Measurements from ENCODE around the gene GALNT7.
"Not testable (repeated sequence)": the region's sequence is repeated elsewhere in the genome, so short reads cannot be mapped to it uniquely, and the experiment has no call there.

GALNT7 gene

DNA sequence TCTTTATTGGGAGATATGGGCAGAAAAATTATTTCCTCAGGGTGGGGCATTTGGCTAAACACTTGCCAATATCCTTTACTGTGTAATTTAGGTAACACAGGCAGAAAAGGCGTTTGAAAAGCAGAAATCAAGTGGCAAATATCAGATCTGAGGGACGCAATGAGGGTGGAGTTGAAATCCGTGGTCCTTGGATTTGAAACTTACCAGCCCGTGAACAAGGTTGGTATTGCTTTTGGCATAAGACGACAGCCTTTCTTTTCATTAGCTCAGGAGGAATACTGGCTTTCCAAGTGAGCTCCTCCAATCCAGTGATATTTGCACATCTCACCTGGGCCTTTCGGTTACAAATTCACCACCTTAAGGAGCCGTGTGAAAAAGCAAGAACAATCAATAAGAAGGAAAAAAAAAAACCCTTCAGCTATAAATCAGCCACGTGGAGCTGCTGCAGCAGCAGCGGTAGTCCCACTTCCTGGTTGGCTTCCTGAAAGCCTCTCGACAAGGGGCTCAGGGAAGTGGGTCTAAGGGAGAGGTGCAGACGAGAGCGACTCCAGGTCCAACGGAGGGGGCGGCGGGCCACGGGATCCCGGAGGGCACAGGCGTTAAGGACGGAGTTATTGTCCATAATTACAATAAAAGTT is 734 bp upstream of the GALNT7 start:
- no peak for DNase-seq (ENCODE audit: low read depth, low spot score)

DNA sequence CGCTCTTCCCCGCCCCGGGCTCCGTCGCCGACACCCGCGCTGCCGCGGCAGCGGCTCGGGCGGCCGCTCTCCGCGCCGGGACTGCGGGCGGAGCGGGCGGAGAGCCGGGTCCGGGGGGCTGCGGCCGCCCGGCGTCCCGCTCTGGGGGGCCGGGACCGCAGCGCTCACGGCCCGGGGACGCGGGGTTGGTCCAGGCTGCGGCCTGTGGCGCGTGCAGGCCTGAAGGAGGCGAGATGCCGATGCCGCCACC is 492 bp downstream of the GALNT7 start:
- no peak for DNase-seq (ENCODE audit: low read depth, low spot score)

DNA sequence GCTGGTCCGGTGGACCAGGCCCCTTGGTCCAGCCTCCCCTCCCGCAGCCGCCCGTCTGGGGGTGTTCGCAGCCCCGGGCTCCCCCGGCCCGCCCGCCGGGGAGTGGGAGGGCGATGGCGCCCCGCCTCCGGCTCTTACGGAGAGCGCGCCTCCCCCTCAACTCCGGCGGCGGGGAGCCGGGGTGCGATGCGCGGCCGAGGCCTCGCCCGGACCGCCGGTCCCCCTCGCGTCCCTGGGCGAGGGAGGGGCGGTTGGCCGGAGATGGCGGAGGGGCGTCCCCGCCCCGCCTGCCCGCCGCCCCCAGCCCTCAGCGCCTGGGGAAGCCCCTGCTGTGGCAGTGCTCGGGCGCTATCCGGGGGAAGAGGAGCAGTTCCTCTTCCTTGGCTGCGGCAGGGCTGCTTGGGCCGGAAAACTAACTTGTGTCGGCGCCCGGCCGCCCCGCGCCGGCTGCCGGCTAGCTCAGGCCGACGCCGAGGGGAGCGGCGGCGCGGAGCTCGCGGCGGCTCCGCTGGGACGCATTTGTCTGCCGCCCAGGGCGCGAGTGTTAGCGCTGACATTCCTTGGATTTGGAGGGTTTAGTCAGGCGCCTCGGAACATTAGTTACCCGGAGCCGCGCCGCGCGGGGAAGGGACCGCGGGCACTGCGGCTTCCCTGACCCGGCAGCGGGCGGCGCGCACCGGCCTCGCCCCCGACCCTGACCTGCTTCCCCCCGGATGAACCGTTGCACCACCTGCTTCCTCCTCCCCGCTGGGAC is 994 bp downstream of the GALNT7 start:
- no peak for DNase-seq (ENCODE audit: low read depth, low spot score)

DNA sequence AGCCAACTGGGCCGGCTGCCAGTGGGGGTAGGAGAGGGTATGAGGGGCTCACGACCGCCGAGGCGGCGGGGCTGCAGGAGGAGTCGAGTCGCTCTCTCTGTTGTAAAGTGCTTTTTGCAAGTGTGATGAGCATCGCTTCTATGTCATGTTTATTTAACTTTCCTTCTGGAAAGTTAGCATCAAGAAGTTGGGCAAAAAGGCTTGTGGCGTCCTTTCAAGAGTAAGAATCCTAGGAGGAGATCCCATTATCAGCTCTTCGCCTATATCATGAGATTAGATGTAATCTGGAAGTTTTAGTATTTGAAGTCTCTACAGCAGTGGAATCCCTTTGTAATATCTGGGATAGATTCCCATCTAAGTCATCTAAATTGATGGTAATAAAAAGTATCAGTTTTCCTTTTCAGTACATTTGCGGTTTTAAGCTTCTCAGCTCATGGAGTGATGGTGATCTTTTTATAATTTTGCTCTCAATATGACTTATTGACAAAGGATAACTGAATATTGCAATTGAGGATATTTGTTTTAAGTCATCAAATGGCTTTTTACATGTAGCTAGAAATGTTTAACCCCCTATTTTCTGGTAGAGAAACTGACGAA is 1.7 kb downstream of the GALNT7 start:
- no peak for DNase-seq (ENCODE audit: low read depth, low spot score)

DNA sequence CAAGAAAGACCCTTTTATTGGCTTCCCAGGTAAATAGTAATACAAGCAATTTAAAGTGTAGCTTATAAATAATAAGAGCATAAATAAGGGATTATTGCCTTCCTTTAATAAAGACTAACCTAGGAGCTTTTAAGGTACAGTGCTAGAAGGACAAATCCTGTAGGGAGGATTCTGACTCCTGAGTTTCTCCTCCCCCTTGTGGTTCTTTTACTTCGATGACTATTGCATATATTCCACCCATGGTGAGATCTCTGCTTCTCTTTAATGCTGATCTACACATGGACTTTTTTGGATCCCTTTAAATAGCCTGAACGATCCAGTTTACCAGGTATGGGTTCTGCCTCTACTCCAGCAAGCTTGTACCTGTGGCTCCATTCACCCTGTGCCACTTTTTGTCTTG is 2.5 kb downstream of the GALNT7 start:
- no peak for DNase-seq (ENCODE audit: low read depth, low spot score)

DNA sequence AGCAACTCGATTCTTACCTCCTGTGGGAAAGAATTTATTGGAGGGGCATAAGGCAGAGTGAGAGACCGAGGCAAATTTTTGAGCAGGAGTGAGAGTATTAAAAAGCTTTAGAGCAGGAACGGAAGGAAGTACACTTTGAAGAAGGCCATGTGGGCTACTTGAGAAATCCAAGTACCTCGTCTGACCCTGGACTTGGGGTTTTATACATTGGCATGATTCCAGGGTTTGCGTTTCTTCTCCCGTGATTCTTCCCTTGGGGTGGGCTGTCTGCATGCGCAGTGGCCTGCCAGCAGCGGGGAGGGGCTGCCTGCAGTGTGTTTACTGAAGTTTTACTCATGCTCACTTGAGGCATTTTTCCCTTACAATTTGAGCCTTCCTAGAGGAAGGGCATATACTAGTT is 3.4 kb downstream of the GALNT7 start:
- no peak for DNase-seq (ENCODE audit: low read depth, low spot score)

DNA sequence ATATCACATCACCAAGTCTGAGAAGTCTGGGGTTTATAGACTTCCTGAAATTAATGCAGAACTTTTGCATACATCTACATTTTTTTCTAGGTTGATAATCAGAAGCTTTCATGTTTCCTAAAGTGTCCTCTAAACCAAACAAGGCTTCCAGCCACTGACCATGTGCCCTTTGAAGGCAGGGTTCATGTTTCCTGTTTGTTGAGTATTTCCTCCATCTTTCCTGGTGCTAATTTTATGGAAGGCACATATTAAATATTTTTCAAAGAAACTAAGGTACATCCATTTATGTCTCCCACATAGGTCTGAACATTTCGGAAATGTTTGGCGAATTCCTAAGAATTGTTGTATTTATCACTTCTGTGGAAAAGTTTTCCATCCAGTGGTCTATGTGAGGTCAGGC is 5.6 kb downstream of the GALNT7 start:
- DNase-seq (ENCODE audit: low read depth, low spot score), result no peak

DNA sequence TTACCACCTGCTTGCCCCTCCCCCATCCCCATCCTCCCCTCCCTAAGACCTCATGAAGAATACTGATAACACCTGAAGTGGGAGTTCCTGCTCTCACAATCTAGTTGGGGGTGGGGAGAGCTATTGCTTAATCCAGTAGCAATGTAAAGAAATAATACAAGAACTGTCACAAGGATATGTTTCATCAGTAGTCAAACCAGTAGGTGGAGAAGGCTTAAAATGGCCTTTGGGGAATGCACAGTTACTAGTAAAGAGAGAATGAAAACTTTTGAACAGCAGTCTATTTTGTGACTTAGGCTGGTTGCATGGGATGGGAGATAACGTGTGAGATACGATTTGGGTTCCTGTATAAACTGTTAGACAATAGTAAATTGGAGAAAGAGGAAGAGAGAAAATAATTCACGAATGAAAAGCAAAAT is 6.0 kb downstream of the GALNT7 start:
- no peak for DNase-seq (ENCODE audit: low read depth, low spot score)

DNA sequence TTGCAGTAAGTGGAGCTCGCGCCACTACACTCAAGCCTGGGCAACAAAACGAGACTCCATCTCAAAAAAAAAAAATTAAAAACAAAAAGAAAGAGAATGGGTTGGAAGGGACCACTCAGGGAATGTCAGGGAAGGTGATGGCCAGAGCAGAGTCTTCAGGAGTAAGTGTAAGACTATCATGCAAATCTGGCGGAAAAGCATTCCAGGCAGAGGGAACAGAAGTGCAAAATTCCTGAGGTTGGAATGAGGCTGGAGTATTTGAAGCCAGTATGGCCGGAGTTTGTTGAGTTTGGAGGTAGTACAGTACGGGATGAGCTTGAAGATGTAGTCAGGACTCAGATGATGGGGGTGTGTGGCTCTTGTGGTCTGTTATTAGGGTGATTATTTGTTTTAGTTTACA is 7.4 kb downstream of the GALNT7 start:
- DNase-seq (ENCODE audit: low read depth, low spot score), result no peak

DNA sequence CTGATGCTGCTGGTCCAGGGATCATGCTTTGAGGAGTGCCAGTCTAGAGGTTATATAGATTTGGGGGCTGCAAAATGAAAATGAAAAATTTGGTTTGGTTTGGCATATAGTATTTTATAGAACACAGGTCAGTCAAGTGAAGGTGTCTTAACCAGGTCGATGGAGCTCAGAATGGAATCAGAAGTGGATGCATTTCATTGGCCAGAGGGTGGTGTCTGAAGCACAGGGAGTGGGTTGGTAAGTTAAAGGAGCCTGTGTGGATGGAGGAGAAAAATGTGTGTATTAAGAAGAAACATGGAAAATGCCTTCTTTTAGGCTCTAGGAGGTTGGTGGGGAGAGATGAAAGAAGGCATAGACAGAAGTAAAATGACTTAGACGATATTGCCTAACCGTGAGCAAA is 8.6 kb downstream of the GALNT7 start:
- DNase-seq (ENCODE audit: low read depth, low spot score), result no peak

DNA sequence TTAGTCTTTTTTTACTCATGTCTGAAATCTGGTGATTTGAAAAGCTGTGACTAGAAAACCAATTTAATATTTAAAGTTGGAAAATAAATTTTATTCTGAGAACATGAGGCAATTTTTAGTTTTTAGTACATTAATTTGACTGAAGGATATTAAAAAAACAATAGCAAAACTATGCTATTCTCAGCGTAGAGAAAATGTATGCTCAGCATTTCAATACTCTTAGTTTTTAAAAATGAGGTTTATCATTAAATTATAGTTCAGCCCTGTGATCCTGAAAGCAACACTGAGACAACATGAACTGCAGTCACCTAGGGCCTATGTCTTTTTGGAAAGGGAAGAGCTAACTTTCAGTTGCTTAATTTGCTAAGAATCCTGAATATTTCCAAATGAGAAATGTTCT is 9.5 kb downstream of the GALNT7 start:
- no peak for DNase-seq (ENCODE audit: low read depth, low spot score)

DNA sequence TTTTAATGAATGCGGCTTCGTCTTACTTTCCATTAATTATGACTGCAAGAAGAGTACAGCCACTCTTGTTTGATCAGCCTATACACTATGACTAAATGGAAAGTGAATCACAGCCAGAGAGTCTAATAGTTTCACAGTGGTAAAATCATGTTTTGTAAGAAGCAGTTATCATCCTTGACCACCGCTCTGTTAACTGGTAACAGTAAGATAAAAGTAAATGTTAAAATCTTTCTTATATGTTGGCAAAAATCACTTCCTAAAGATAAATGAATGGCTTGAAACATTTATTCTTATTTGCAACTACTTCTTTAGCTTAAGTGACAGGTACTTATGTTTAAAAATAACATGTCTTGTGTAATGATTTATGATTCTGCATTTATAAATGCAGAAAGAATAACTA is 13.2 kb downstream of the GALNT7 start:
- no peak for DNase-seq (ENCODE audit: low read depth, low spot score)

DNA sequence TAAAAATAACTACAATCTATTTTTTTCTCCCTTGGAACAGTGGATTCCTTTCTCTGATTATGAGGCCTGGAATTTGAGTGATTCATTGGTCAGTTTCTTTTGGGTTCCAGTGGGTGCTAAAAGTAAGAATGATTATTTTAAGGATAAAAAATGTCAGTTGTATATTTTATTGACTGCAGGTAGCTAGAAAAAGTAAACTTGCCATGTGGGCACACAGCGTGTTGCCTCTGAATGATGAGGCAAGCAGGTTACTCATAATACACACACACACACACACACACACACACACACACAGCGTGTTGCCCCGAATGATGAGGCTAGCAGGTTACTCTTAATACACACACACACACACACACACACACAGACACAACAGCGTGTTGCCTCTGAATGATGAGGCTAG is 13.8 kb downstream of the GALNT7 start:
- no peak for DNase-seq (ENCODE audit: low read depth, low spot score)

DNA sequence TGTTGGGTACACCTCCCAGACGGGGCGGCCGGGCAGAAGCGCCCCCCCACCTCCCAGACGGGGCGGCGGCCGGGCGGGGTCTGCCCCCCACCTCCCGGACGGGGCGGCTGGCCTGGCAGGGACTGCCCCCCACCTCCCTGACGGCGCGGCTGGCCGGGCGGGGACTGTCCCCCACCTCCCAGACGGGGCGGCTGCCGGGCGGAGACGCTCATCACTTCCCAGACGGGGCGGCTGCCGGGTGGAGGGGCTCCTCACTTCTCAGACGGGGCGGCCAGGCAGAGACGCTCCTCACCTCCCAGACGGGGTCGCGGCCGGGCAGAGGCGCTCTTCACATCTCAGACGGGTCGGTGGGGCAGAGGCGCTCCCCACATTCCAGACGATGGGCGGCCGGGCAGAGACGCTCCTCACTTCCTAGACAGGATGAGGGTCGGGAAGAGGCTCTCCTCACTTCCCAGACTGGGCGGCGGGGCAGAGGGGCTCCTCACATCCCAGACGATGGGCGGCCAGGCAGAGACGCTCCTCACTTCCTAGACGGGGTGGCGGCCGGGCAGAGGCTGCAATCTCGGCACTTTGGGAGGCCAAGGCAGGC is 15.1 kb downstream of the GALNT7 start:
- not testable (repeated sequence) for DNase-seq (ENCODE audit: low read depth, low spot score)

DNA sequence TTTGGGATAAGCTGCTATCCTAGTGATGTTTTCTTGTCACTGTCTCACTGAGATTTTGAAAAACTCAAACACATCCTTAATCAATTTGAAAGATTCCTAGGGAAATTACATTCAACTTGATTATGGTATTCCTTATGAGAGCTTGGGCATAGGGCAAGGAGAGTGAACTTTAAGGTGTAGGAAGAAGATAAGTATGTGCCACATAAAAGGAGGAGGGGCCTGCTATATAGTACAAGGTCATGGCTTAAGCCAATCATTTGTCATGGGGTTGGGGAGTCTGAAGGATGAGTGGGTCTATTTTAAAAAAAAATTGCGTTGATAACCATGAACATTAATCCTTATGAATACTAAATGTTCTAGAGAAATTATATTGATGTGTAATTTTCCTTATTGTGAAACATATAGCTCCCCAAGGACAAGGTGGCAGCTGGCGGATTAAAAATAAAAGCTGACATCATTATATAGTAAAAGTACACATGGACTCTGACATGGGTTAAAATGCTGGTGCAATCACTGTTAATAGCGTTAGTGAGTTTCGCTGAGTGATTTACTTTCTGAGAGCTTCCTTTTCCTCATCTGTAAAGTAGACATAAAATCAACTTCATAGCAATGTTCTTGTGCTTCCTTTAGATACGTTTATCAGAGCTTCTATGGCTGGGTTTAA is 17.4 kb downstream of the GALNT7 start:
- DNase-seq (ENCODE audit: low read depth, low spot score), result no peak

DNA sequence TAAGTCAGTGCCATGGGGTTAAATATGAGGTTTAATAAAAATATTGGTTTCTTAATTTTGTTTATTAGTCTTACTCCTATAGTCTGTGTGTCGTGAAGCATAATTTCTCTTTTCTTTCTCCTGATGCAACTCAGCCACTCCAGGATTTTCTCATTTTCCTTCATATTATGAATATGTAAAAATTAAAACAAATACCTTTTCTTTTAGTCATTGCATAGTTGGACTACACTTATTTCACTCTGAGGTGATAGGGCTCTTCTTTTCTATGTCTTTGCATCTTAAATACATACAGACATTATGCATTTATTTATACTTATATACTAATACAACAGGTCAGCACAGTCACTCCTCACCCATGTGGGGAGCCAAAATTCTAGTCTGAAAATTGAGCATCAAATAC is 19.1 kb downstream of the GALNT7 start:
- no peak for DNase-seq (ENCODE audit: low read depth, low spot score)

DNA sequence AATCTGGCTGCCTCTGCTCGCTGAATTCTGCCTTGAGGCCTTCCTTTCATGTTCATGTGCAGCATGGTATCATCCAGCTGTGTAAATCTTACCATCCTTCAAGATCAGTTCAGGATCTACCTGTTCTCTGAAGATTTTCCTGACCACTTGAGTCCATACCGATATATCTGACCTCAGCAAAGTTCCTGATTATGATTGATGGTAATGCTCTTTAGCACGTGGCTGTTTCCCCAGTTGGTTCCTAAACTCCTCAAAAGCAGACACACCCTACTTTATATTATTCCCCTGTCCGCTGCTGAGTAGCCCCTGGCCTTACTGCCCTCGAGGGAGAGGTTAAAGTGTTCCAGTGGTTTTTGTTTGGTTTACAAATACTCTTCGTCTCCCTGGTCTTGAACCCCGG is 20.0 kb downstream of the GALNT7 start:
- DNase-seq (ENCODE audit: low read depth, low spot score), result no peak

DNA sequence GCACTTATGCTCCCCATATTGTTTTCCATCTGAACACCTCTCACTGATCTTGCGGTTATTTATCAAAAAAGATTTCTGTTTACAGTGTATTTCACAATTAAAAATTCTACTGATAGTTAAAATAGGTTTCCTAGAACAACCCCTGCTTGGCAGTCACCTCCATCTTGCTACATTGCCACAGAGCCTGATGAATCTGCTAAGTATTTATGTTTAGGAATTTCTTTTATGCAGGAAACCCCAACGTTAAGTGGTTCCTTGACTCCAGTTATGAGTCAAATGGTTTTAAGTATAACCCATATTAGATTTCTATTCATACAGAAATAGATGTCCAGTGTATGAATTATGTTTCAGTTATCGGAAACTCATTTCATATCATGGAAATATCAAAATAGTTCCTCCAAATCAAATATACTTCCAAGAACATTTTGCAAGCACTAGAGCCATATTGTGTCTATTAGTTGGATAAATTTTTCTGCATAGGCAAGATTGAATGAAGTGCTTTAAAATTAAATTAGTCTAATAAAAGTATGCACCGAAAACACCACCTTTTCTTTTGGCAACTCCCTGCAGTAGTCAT is 20.6 kb downstream of the GALNT7 start:
- no peak for DNase-seq (ENCODE audit: low read depth, low spot score)

DNA sequence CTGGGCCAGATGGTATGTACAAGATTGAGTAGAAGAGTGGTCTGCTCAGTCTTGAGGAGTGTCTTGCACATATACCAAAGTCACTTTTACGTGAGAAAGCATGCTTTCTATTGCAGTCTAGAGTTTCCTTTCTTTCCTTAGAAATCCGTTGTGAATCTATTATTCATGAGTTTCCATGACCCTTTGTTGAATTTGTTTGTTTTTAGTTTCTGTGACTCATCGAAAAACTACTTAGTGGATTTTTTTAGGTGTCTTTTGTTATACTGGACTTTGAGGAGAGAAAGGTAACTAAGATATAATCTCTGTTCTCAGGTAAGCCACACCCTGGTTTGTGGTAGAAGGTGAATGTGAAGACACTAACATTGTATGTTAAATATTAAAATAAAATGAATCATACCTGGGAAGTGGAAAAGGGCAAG is 23.0 kb downstream of the GALNT7 start:
- no peak for DNase-seq (ENCODE audit: low read depth, low spot score)

DNA sequence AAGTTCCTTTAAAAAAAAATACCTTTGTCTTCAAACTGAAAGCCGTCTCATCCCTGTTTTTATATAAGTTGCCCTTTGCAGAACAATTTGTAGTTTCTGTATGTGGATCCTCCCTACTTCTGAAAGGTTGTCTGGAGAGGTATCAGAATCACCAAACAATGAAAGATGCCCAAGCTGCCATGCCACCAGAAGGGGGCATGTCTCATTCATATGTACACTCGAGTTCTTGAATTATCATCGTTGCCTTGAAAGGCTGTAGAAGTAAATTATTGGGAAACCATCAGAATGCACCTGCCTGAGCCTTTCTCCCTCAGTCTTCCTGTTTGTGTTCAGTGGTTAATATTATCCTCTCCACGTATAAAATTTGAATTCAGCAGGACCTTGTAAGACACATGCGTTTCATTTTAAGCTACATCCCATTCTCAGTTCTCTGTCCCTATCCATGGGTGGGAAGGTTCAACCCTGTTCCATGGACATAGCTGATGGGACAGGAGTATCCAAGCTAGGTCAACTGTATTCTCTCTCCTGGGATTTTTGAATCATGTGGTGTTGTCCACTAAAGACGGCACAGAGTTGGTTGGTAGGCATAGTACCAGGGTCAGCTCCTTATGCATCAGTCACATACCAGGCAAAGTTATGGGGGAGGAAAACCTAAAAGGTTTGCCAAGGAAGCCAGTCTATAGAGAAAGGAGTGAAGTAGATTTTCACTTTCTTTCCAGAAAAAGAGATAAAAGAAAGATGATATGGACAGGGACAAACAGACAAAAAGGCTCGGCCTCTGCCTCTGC is 24.0 kb downstream of the GALNT7 start:
- no peak for DNase-seq (ENCODE audit: low read depth, low spot score)

DNA sequence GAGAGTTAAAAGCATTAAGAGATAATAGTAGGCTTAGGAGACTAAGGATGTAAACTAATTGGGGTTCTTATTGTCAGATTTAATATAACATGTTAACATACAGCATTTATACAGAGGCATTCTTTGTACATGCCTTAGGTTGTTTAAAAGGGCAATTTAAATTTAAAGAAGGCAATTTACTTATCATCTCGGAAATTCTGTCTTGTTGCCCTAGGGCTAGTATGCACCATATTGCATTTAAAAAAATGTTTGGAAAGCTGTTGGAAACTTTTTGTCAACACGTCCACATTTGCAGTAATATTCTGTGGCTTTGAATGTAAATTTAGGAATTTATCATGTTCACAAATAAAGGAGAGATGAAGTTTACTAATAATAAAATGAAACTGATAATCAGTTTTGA is 25.5 kb downstream of the GALNT7 start:
- DNase-seq (ENCODE audit: low read depth, low spot score), result no peak

Measured in iPS DF 19.7 (cell line).